HG02798 (cell line): ENCODE results near the gene TMEM178B.

Source experiments
- ATAC-seq: cut with Tn5 transposase; IDR thresholded peaks from one replicate; pipeline ENCODE4 v1.9.1; 2021; ENCODE audit warnings: mild to moderate bottlenecking; ENCODE audit not compliant: unreplicated experiment, poor library complexity

Gene TMEM178B

DNA sequence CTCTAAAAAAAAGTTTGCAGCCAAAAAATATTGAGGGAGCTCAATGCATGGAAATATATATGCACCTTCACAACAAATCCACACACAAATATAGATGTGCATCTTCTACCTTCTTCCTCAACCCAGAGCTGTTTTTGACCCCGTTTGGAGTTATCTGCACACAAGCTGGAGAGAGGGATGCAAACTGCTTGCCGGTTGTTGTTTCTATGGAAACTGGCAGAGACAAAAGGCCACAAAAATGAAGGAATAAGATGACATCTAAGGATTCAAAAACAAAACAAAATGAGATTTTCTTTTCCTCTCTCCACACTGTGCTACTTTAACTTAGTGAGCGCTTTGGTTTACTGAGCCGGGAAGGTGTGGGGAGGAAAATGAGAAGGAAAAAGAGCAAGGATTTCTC is 267.1 kb downstream of the TMEM178B start:
- ATAC-seq = no peak

DNA sequence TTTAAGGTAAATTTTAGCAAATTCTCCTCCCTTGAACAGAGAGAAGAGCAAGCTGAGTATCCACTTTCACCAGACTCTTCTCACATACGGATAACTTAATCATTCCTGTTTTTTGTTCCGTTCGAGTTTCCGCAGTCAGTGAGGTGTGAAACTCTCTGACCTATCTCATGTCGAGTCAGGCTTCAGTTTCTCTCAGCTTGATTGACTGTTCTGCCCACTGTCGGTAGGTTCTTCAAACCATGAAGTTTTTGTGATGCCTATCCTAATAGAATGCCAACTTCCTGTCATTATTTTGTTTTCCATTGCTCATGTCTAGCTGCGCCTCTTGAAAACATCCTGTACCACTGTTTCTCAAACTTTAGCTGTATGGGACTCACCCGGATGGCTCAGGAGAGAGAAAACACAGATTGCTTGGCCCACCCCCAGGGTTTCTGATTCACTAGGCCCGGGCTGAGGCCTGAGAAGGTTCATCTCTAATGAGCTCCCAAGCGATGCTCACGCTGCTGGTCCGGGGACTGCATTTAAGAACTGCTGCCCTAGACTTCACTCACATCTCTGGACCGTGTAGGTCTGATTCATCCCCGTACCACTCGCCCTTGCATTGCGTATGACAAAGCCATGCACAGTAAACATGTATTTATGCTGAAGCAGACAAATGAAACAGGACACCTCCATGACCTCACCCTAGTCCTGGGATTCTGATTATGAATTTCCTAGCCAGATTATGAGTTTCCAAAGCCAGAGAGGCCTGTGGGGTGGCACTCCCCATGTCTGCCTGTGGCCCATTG is 269.0 kb downstream of the TMEM178B start:
- ATAC-seq = no peak

DNA sequence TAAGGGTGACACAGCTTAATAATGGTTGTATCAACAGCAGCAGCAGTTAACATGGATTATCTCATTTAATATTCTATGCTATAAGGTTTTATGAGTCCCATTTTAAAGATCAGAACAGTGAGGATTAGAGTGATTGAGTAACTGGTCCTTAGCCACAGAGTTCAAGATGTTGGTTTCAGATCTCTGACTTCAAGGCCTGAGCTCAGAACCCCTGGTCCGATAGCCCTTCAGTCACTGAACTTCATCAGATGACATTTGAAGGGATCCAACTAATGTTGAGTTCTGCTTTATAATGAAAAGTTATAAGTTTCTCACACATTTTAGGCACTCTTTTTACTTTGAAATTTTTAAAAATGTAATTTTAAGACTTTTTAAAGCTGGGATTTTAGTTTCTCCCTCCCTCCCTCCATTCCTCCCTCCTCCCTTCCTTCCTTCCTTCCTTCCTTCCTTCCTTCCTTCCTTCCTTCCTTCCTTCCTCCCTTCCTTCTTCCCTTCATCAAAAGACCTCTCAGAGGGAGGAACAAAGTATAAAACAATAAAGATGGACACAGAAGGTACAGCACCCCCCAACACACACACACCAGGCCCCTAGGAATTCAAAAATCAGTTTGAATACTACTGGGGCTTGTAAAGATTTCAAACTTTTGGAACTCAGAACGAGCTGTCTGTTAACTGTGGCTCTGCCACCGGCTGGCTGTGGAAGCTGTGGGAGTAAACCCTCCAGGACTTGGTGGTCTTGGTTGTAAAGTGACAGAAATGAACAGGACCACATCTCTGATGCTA is 270.5 kb downstream of the TMEM178B start:
- ATAC-seq = no peak

DNA sequence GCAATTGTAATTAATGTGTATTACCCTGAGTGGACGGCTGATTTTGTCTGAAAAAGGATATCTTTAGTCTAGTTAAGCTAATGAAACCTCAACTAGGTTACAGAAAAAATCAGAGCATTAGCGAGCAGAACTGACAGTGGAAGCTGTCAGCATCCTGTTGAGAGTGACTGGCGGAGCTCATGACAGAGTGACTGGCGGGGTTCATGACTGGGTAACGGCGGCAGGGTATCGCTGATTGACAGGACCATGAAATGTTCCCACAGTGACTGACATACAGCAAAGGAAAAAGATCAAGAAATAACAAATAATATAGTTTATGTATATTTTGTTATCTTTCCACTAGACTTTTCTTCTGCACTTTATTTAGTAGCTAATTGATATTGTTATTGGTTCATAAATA is 274.9 kb downstream of the TMEM178B start:
- ATAC-seq = no peak

DNA sequence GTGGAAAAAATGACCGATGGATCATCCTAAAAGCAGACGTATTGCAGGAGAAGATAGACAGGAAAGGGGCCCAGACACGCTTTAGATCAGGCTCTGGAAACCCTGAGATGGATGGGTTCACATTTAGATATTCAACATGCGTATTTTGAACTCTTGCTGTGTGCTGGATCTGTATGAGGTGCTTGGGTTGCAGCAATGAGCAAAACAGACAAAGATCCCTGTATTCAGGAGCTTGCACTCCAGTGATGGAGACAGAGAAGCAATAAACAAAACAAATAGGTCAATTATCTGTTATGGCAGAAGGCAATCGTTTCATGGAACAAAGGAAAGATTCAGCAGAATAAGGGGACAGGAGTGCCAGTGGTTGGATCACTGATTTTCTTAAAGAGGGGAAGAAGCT is 275.5 kb downstream of the TMEM178B start:
- ATAC-seq = no peak

DNA sequence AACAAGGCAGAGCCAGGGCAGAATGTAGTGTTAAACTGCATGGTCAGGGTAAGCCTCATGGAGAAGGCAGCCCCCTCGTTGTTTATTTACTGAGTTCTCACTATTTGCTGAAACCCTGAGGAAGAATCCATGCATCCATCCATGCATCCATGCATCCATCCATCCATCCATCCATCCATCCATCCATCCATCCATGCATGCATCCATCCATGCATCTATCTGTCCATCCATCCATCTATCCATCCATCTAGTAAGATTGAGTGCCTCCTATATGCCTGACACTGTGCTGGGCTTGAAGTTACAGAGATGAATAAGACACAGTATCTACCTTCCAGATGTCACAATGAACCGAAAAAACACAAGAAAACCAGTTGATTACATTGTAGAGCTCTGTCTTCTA is 275.9 kb downstream of the TMEM178B start:
- ATAC-seq = no peak

DNA sequence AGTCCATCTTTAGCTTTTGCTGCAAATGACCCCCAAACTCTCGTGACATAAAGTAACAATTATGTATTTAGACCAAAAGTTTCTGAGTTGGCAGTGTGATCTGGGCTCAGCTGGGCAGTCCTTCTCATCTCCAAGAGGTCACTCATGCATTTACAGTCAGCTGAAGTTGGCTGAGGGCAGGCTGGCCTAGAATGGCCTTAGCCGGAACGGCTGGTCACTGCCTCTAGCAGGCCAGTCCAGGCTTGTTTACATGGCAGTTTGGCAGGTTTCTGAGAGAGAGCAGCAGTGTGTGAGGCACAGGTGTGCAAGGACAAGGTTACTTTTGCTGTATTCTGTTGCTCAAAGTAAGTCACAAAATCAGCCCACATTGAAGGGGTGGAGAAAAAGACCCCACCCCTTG is 277.3 kb downstream of the TMEM178B start:
- no peak for ATAC-seq

DNA sequence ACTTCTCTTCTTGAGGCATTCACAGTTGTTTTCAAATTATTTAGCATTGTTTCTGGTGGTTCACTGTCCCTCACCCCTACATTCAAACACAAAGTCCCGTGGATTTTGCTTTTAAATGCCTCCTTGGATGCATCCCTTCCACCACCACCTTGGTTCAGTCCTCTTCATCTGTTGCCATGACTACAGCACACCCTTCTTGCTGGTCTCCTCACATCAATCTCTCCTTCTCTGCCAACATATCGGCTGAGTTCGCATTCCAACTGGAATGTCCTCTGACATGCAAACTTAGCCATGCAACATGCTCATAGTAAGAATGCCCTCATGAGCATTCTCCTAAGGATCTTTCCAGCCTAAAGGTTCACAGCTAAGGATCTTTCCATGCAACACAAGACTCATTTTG is 279.1 kb downstream of the TMEM178B start:
- ATAC-seq = no peak

DNA sequence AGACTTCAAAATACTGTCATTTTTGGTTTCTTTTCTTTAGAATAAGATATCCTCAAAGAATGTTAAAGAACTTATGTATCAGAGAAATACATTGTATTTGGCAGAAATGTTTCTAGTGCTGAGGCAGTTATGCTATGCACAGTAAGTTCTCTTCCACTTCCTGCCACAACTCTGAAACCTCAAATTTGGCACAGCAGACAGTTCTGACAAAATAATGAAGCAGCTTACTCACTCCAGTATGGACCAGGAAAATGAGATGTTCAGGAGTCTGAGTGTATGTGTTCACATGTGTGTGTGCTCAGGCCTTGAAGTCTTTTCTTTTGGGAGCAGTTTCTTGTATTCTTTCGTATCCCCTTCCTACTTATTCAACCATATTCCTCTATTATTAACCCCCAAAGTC is 280.4 kb downstream of the TMEM178B start:
- no peak for ATAC-seq

DNA sequence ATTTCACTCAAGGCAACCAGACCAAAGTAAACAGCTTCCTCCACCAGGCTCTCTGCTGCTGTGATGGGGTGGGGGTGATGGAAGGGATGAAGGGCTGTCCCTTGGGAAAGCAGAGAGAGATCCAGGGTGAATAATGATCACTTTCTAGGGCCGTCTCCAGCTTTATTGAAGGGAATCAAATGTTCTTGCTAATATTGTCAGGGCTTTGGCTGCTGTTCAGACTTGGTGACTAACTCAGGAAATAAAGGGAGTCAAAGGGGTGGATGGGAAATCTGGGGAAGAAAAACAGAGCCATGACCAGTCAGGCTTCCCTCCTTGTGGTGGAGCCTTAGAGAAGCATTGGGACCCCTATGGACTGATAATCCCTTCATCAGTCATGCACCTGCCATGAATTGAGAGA is 281.2 kb downstream of the TMEM178B start:
- ATAC-seq = no peak

DNA sequence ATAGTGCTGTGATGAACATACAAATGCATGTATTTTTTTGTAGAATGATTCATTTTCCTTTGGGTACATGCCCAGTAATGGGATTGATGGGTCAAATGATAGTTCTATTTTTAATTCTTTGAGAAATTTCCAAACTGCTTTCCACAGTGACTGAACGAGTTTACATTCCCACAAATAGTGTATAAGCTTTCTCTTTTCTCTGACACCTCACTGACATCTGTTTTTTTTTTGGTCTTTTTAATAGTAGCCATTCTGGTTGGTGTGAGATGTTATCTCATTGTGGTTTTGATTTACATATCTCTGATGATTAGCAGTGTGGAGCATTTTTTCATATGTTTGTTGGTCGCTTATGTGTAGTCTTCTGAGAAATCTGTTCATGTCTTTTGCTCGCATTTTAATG is 282.3 kb downstream of the TMEM178B start:
- no peak for ATAC-seq

DNA sequence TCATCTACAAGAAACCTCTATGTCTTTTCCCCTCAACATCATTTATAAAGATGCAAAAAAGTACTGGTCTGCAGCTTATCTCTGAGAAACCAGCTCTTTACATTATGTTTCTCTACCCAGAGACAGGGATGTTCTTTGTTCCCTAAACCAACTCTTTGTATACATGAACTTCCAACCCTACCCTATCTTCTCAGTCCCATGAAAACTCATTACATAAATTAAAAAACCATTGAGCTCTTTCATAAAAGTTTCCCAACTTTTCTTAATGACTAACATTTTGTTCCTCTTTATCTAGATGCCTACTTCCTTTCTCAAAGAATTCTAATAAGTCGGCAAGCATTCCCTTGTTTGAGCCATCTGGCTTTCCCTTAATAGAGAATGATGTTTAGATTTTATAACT is 284.5 kb downstream of the TMEM178B start:
- no peak for ATAC-seq

DNA sequence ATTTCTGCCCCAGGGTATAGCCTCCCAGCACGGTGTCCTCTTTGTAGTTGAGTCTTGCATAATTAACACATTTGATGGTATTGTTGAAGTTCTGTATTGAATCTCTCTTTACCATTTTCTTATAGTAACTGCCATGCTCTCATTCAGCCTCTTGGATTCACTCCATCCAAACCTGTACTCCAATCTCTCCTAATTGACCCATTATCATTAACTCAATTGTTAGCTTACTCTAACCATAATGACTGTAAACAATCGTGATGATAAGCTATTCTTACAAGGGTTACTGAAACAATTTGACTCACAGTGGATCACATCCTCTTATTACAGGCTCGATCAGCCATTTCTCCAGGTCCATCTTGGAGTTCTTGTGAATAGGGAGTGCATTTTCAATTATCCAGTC is 285.4 kb downstream of the TMEM178B start:
- no peak for ATAC-seq

DNA sequence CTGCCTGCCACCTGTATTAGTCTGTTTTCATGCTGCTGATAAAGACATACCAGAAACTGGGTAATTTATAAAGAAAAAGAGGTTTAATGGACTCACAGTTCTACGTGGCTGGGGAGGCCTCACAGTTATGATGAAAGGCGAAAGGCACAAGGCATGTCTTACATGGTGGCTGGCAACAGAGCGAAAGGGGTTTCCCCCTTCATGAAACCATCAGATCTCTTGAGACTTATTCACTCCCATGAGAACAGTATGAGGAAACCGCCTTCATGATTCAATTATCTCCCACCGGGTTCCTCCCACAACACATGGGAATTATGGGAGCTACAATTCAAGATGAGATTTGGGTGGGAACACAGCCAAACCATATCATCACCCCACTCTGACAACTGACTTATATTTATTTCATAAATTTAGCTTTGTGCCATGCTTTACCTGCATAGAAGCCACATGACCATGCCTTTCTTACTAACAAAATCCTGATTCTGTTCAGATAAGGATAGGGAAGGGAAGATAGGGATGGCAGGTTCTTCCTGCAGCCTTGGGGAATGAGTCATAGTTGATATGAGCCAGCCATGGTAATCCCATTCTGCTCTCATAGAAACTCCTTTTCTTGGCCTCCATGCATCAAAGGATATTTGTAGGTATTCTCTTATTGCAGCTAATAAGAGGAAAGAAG is 286.0 kb downstream of the TMEM178B start:
- no peak for ATAC-seq

DNA sequence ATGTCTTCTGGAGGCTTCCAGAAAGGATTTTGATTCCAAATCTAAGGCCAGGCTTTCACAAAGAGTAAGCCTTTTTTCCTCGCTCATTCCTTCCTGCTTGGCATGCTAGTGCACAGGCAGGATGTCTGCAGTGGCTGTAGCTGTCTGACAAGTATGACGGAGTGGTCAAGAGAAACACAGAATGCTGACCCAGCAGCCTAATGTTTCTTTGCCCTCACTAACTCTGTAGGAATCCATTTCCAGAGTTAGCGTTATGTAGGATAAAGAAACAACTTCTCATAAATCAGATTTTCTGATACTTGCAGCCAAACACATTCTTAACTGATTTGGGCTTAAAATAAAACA is 286.5 kb downstream of the TMEM178B start:
- ATAC-seq = no peak

DNA sequence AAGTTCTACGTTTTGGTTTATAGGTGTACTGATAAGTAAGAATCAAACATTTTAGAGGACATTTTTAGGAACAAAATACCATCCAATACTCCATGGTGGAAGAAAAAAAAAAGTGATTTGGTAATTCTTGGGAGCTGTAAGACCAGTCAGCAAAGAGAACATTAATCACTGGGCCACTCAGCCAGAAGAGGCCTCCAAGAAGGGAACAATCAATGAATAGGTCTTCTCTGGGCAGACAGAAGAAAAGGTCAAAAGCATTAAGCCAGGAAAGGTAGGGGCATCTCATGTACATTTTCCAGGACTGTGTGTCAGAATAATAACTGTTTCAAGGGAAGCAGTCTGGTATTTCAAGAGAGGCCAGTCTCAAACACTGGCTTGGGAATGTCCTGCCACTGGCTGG is 286.9 kb downstream of the TMEM178B start:
- no peak for ATAC-seq

DNA sequence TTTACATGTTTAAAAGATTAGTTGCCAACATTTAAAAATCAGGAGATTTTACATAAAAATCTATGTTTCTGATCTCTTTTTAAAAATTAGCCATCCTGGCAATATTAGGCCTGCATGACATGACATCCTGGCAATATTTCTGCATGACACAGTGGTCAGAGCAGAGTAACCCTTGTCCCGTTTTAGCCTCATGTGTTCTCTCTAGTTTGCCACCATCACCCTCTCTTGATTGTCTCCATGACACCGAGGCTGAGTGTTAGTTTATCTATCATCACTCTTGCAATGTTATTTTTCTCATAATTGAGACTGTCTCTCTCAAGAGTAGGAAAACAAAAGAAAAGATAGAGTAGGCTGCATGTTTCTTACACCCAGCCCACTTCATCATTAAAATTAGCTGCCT is 287.6 kb downstream of the TMEM178B start:
- ATAC-seq = no peak

DNA sequence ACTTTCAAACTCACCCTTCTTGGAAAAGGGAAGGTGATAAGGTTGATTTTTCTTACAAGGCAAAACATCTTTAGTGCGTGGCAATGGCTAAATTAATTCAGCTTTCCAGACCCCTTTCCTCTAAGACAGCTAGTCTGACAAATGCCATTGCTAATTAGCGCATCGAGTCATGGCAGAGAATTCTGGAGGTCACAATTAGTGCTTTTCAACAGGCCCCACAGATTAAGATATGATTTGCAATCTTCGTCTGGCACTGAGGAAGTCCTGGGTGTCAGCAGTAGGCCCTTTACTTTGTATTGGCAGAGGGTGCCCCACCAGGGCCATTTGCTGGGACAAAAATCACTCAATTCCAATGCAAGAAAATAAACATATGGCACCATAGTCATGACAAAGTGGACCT is 288.1 kb downstream of the TMEM178B start:
- no peak for ATAC-seq

DNA sequence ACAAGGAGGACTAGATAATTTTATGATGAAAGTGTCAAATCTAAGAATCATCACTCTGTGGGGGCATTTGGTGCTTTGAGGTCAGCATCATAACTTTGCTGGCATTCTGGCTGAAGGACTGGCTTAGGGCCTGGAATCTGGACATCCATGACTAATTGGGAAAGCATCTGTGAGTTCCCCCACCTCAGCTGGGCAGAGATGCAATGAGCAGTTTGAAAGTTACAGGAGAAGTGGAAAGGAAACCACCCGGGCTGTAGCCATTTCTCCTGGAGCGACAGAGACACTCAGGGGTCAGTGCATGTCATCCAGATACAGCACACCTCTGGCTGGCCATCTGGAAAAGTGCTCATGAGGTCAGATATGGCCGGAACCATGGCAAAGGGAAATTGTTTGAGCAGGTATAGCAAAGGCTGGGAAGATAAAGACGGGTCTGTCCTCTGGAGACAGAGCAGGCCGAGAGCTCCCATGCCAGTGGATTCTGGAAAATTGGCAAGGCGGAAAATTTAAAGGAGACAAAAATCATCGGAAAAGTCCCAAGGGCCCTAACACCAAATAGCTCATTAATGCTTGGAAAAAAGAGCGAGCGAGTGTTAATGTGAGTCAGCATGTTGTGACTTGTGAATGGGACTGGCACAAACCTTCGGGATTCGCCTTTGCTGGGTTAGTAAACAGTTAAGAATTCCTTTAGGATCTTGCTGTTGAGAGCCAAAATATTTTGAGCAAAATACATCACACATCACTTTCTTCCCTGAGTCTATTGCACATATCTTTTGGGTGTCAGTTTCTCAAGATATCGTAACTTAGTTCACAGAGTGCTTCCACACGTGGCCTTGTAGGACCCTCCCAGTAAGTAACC is 288.9 kb downstream of the TMEM178B start:
- no peak for ATAC-seq

DNA sequence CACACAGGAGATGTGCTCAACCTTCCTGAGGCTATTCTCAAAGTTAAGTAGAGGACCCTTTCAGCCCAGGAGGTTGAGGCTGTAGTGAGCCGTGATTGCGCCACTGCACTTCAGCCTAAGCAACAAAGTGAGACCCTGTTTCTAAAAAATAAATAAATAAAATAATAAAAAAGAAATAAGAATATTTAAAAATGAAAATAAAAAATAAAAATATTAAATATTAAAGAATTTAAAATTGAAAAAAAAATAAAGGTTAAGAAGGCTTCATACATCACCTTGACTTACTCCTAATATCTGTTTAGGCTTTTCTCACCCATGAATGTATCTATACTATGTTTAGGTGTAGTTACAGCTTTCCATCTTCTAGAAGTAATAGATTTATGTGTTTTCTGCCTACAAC is 289.9 kb downstream of the TMEM178B start:
- ATAC-seq = no peak
